GM21723 (cell line): ENCODE results near the gene HOXD12.

Experiments
- ATAC-seq: cut with Tn5 transposase; IDR thresholded peaks from one replicate; pipeline ENCODE4 v1.9.1; 2021; ENCODE audit warnings: mild to moderate bottlenecking, moderate library complexity; ENCODE audit not compliant: unreplicated experiment

The HOXD12 gene

GRCh38 chr2:176099728-176100546 is at the start of gene HOXD12:
Gene HOXD12, plus strand, starts transcription at chr2:176099795. Its CDS starts 7 bp downstream, at chr2:176099802.
- no peak for ATAC-seq

DNA sequence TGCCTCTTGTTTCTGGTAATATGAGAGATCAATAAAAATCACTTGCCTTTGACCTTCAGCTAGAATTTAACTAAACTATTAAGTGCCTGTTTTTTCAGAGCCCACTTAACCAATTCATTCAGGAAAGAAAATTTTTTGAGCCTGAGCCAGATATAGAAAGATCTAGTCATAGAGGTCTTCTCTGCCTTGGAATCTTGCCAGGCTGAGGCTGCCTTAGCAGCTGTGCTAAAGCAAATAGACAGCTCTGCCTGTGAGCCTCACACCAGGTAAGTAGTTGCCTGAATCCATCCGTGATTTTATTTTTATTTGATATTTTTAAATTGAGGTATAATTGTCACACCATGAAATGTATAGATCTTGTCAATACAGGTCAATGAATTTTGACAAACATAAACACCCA is 43.2 kb upstream of the HOXD12 start:
- no peak for ATAC-seq

- ATAC-seq = no peak
Observed at GRCh38 chr2:176063958-176064357, 35.6 kb upstream of the HOXD12 start.

DNA sequence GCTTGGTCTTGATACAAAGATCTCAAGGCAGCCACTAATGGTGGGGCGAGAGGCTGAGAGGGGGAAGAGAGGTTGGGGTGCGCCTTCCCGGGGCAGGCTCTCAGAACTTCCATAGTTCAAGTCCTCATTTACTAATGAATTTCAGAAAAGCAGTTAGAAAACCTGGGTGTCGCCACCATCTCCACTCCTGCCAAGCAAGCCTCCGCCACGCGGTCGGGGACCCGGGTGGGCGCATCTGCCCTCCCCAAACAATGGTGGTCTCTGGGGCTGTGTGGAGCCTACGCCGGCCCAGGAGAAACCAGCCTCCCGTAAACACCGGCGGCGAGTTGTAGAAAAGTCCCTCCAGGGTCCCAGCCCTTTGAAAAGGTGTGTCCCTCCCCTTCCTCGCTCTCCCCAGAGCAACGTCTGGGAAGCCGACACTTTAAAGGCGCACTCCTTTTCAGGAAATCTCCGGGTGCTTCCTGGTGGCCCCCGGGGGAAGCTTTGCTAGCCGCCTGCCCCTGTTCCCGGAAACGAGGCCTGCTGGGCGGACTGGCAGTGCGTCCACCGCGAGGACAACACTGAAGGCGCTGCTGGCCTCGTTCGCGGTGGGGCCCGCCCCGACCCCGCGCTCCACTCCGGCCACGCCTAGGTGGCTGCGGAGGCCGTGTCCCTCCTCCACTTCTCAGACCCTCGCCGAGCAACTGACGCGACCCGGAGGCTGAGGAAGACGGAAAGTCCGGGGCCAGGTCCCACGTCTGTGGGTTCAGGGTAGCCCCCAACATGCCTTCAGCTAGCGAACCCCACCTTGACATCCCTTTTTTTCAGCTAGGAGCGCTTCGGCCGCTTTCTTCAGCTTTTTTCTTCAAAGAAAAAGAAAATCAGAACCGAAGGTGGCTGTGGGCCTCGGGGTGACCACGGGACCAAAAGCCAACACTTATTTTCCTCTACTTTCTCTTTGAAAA is 32.7 kb upstream of the HOXD12 start:
- no peak for ATAC-seq

DNA sequence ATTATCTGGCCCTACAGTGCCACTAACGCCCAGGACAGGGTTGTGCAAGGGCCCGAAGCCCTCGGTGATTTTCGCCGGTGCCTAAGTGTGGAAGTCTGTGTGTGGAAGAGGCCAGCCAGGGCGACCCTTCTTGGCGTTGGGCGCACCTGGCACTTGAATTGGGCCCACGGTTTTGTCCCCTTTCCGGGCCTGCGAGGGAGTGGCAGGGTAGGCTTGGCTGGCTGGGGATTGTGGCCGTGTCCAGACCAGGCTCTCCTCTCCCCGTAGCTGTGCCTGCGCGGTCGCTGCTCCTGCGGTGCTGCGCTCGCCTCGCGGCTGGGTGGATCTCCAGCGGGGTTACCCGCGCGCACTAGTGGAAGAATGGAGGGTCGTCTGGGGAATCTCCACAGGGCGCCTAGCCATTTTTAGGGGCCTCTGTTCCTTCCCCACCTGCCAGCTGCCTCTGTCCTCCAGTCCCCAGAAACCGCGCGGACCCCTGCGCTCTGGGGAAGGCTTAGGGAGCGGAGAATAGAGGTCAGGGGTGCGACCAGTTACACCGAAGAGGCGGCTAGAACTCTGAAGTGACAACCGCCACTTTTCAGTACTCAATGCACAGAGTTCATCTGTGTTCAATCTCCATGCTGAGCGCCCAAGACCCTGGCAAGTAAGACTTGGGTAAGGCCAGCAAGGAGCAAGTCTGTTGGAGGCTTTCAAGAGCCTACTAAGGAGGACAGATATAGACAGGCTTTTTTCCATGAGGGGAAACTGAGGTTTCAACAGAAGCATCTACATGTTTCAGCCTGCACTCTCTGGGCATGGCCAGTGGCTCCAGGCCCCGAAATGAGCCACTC is 31.8 kb upstream of the HOXD12 start:
- ATAC-seq = no peak

DNA sequence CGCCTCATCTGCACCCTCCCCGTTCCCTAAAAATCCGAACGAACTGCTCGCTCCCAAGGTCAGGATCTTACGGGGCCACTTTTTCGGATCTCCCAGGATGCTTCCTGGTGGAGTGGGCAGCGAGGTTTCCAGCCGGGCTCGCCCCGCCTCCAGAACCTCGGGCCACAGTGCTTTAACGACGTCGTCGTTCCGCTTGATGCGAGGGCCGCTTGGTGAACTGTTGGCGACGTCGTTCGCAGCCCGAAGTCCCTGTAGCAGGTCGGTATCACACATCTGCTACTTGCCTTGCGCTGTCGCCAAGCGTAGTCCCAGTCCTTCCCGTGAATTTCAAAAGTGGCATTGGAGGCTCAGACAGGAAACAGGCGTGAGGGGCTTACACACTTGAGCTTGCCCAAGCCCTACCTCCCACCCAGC is 31.2 kb upstream of the HOXD12 start:
- no peak for ATAC-seq

DNA sequence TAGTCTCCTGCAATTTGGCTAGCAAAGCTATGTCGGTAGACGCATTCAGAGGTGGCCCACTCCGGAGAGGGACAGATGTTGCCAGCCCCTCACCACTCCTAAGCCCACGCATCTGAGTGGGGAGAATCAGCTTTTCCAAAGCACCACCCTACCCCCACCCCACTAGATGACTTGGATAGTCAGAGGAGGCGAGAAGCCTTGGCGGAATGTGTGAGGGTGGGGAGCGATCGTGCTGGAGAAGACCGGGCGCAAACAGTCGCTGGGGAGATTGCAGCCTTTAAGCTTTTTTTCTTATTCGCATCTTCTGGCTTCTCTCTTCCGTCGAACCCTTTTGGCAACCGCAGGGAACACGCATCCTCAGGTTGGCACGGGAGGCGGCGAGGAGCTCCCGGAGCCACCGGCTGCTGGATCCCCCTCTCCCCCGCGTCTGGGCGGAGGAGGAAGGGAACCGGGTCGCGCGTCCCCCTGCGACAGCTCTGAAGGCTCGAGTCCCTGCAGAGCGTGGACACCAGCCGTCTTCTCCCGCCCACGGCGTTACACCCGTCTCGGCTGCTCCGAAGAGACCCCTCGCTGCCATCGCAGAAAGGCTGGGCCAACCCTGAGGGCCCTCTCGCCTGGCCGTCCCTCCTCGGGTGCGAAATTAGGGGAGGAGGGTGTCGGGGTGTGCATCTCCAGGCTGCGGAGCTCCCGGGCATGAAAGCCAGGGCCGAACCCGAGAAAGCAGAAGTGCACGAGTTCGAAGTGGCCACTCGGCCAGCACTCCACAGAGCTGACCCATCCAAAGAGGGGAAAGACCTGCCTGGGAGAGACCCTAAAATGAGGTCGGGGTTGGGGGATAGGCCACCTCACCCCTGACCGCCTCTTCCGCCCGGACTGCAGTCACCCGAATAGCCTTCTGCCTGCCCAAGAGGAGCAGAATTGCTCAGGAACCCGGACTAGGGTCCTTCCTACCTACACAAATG is 28.0 kb upstream of the HOXD12 start:
- ATAC-seq = no peak

GRCh38 chr2:176072292-176072669 is 27.3 kb upstream of the HOXD12 start:
- ATAC-seq = no peak

DNA sequence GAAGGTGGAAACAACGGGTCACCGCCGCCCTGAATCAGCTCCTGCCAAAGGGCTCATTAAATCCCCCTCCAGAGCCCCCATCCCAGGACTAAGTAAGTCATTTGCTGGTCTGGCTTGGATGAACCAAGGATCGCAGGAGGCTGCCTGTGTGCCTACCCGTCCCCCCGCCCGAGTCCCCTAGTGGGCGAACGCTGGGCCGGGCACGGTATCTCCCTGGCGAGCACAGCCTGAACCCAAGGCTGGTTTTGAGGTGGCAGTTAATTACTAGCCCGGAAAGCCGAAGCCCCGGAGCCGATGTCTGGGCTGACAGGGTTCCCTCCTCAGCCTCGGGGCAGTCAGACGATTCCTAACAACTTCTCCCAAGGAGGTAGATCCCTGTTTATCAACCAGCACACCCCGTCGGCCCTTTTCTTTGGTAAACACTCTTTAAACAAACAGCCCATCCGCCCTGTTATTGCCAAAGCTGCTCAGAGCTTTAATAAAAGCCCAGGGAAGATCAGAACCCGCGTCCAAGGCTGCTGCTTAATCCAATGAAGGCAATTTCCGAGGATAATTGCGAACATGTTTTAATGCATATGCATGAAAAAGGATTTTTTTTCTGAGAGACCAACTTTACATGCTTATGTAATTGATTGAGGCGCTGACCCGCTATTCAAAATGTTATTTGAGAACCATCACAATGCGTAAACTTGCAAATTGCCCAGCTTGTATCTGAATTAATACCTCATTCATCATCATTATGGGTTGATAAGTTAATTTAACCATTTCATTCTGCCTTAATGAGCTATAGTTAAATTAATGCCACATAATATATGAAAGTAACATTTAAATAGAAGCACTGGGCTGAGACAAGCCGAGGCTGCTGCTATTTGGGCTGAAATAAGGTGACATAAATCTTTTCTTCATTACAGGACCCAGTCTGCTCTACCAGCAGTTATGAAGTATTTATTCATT is 26.4 kb upstream of the HOXD12 start:
- ATAC-seq = no peak

GRCh38 chr2:176074919-176075425 is 24.6 kb upstream of the HOXD12 start:
- ATAC-seq = no peak

GRCh38 chr2:176075481-176075880 is 24.1 kb upstream of the HOXD12 start:
- no peak for ATAC-seq

DNA sequence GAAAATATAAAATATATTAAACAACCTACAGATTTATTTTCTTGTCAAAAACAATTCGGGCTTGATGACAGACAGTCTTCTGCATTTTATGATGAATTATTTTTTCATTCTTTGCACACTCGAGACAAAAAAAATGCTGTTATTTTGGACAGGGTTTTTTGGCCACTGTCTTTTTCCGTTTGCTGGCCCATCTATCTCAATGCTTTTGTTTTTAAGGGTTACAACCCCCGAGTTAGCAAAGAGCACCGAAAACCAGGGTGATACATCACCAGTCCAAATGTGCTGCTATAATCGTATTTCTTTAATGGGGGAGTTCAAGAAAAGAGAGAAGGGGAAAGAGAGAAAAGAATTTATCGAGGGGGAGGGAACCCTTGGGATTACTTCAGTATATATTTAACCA is 23.5 kb upstream of the HOXD12 start:
- no peak for ATAC-seq

DNA sequence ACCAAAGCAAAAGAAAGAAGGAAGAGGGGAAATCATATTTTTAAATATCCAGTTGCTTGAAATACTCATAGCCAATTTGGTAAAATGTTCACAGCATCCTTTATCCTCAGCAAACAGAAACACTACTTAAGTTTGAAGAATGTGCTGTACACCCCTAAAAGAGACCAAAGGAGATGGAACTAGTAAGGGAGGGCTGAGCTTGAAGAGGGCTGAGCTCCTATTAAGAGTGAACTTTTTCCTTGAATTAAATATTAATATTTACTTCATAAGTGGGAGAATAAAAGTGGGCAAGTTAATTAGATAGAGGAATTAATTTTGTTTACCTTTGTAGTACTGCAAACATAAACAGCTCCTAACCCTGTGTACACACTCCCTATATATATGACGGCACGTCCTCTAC is 22.8 kb upstream of the HOXD12 start:
- no peak for ATAC-seq

- ATAC-seq = no peak
Observed at GRCh38 chr2:176078541-176079284, 20.9 kb upstream of the HOXD12 start.

GRCh38 chr2:176079285-176079830 is 20.2 kb upstream of the HOXD12 start:
- ATAC-seq = no peak

GRCh38 chr2:176079831-176080539 is 19.6 kb upstream of the HOXD12 start:
- no peak for ATAC-seq
